Sigmoid colon (tissue), 7 donors: ENCODE measurements around the gene STAT2. TPM values are rescaled to one million over a fixed set of nuclear protein-coding genes. Genes with fewer than 3 reads are reported as not detected.
"Not testable (repeated sequence)": the region's sequence is repeated elsewhere in the genome, so short reads cannot be mapped to it uniquely, and the experiment has no call there.

ENCODE experiments used
- DNase-seq: peaks from one replicate; pipeline ENCODE4 v3.0.0-alpha.2; 2019
- H3K27ac ChIP-seq, 4 donors: fragments of 200-600 bp; sonication (generic); one replicate each; pipeline ENCODE4 v1.5.1; 2016 to 2019; ENCODE audit warnings: mild to moderate bottlenecking in 1 of 4
- H3K27me3 ChIP-seq, 3 donors: fragments of 200-600 bp; sonication (generic); one replicate each; pipeline ENCODE4 v1.5.1; 2019; ENCODE audit warnings: mild to moderate bottlenecking in 1 of 3
- H3K36me3 ChIP-seq, 4 donors: fragments of 200-600 bp; sonication (generic); one replicate each; pipeline ENCODE4 v1.5.1; 2016 to 2019
- H3K4me1 ChIP-seq, 4 donors: fragments of 200-600 bp; sonication (generic); one replicate each; pipeline ENCODE4 v1.5.1; 2017 to 2019
- H3K4me3 ChIP-seq, 4 donors: fragments of 200-600 bp; sonication (generic); one replicate each; pipeline ENCODE4 v1.5.1; 2017 to 2019; ENCODE audit warnings: mild to moderate bottlenecking in 2 of 4, moderate library complexity in 1 of 4
- H3K9me3 ChIP-seq, 4 donors: fragments of 200-600 bp in 3 of 4; sonication (generic) in 3 of 4; one replicate each; pipeline versions ENCODE4 v1.5.1 to v1.6.1; 2013 to 2019
- CTCF ChIP-seq, 4 experiments: fragments of 450-650 bp in 3 of 4; fragments of 200-600 bp in 1 of 4; IDR thresholded peaks; one replicate each; pipeline ENCODE4 v1.5.1; 2016 to 2019; ENCODE audit warnings: antibody characterized with exemption in 4 of 4, mild to moderate bottlenecking in 3 of 4, moderate library complexity in 2 of 4
- EP300 ChIP-seq, 4 donors: sonication (generic); formaldehyde crosslinking; IDR thresholded peaks; one replicate each; pipeline ENCODE4 v1.6.1; 2017; ENCODE audit warnings: antibody characterized with exemption in 4 of 4
- POLR2A ChIP-seq, 2 donors: fragments of 450-650 bp; IDR thresholded peaks; one replicate each; pipeline ENCODE4 v1.6.1; 2016; ENCODE audit warnings: antibody characterized with exemption in 2 of 2, mild to moderate bottlenecking in 2 of 2, moderate library complexity in 2 of 2
- POLR2AphosphoS5 ChIP-seq, 4 donors: sonication (generic); formaldehyde crosslinking; IDR thresholded peaks; one replicate each; pipeline ENCODE4 v1.6.1; 2017; ENCODE audit warnings: antibody characterized with exemption in 4 of 4
- WGBS, 2 donors: extraction: QIAGEN DNeasy Blood & Tissue Kit; methylation state at CpG; one replicate each; pipeline ENCODE4 v1.1.7; 2013; 5-methylcytosine and 5-hydroxymethylcytosine counted together
- intact Hi-C: fragments of 100-400 bp; cut with DNase I; formaldehyde crosslinking; loops from one replicate; pipeline ENCODE4 v1.15.1; 2023
- polyA plus RNA-seq, 3 donors: library from polyadenylated mRNA; stranded (reverse); fragments of 200-250 nt; gene quantifications; one replicate each; pipeline ENCODE4 v1.2.3, GENCODE V29; 2013
- total RNA-seq, 4 donors: library from RNA; depleted of rRNA; stranded (reverse); fragments of >200 nt; gene quantifications; one replicate each; pipeline ENCODE4 v1.1.0, GENCODE V29; 2016
- donor health status: healthy with polysubstance abuse.
- donor health status: Bipolar disorder and iron deficiency.
- donor health status: healthy.

STAT2 gene
- total and polyA plus RNA-seq, 7 donors, result 15.0 to 160 (median 73.6) TPM

- no peak for TF ChIP-seq EP300 (IDR thresholded peaks at IDR 0.05)
- TF ChIP-seq POLR2A (IDR thresholded peaks at IDR 0.05), result no peak
- TF ChIP-seq POLR2AphosphoS5 (IDR thresholded peaks at IDR 0.05), result no peak
- TF ChIP-seq CTCF (IDR thresholded peaks at IDR 0.05), result no peak
- H3K9me3 ChIP-seq, result no peaks in the 10 kb centered on the region
- no peak overlapping the region for H3K27ac ChIP-seq
- DNase-seq, result no peak
- no peaks in the 10 kb centered on the region for H3K27me3 ChIP-seq
- H3K36me3 ChIP-seq, result peaks cover 46 to 99% (median 81%) of the 10 kb centered on the region in 4 donors
- H3K4me3 ChIP-seq, result no peak overlapping the region
- intact Hi-C loops, result no loop called here
- no peaks in the 10 kb centered on the region for H3K4me1 ChIP-seq
- WGBS, 2 donors, result 92 to 95% methylated on average over 2 of the region's 2 CpGs
These were observed 9.2 kb downstream of the STAT2 start for GRCh38 chr12:56350662-56351061.

- intact Hi-C loops, result no loop called here
- TF ChIP-seq EP300 (IDR thresholded peaks at IDR 0.05) (no peak), CTCF (IDR thresholded peaks at IDR 0.05) (no peak), POLR2AphosphoS5 (IDR thresholded peaks at IDR 0.05) (no peak)
- Histone ChIP-seq H3K36me3 (peaks cover 32 to 99% (median 72%) of the 10 kb centered on the region in 4 donors), H3K27me3 (no peaks in the 10 kb centered on the region), H3K4me1 (no peaks in the 10 kb centered on the region), H3K27ac (no peak overlapping the region), H3K4me3 (no peak overlapping the region), H3K9me3 (no peaks in the 10 kb centered on the region)
- WGBS, 2 donors, result 95 to 98% methylated on average over 5 of the region's 5 CpGs
- DNase-seq, result no peak
These were observed 11.1 kb downstream of the STAT2 start for GRCh38 chr12:56348776-56349175.

- peaks cover 42 to 99% (median 76%) of the 10 kb centered on the region in 4 donors for H3K36me3 ChIP-seq
- 89 to 93% methylated on average over 9 of the region's 9 CpGs for WGBS, 2 donors
- intact Hi-C loops, H3K27me3 ChIP-seq, H3K4me3 ChIP-seq, H3K4me1 ChIP-seq, H3K9me3 ChIP-seq, H3K27ac ChIP-seq: not testable (repeated sequence)
- peak; percentile 26 for DNase-seq
These were observed 12.7 kb downstream of the STAT2 start for GRCh38 chr12:56347255-56347654.

- 81 to 88% methylated on average over 7 of the region's 7 CpGs for WGBS, 2 donors
These were observed 13.2 kb downstream of the STAT2 start for GRCh38 chr12:56346675-56347074.

GRCh38 chr12:56342290-56342689, 17.6 kb downstream of the STAT2 start:
- H3K4me3 ChIP-seq, H3K4me1 ChIP-seq, H3K27ac ChIP-seq, intact Hi-C loops, H3K9me3 ChIP-seq, DNase-seq, H3K27me3 ChIP-seq: not testable (repeated sequence)
- H3K36me3 ChIP-seq, result peaks cover 16 to 52% (median 35%) of the 10 kb centered on the region in 4 donors
- 96 to 98% methylated on average over 2 of the region's 2 CpGs for WGBS, 2 donors

More at GRCh38 chr12:56346675-56347074, 13.2 kb downstream of the STAT2 start:
- no peaks in the 10 kb centered on the region for H3K27me3 ChIP-seq
- peaks cover 42 to 95% (median 74%) of the 10 kb centered on the region in 4 donors for H3K36me3 ChIP-seq
- H3K4me1 ChIP-seq, result no peaks in the 10 kb centered on the region
- no peak for DNase-seq
- no peaks in the 10 kb centered on the region for H3K9me3 ChIP-seq
- intact Hi-C loops, result no loop called here
- no peak overlapping the region for H3K27ac ChIP-seq
- no peak overlapping the region for H3K4me3 ChIP-seq
- TF ChIP-seq EP300 (IDR thresholded peaks at IDR 0.05), result no peak
- no peak for TF ChIP-seq POLR2A (IDR thresholded peaks at IDR 0.05)
- no peak for TF ChIP-seq CTCF (IDR thresholded peaks at IDR 0.05)
- TF ChIP-seq POLR2AphosphoS5 (IDR thresholded peaks at IDR 0.05), result no peak

GRCh38 chr12:56341616-56342015, 18.3 kb downstream of the STAT2 start:
- DNase-seq, result no peak
- Histone ChIP-seq H3K36me3 (peaks cover 14 to 45% (median 28%) of the 10 kb centered on the region in 4 donors), H3K27ac (no peak overlapping the region), H3K27me3 (no peaks in the 10 kb centered on the region), H3K9me3 (no peaks in the 10 kb centered on the region), H3K4me3 (no peak overlapping the region), H3K4me1 (no peaks in the 10 kb centered on the region)
- intact Hi-C loops, result no loop called here
- WGBS, 2 donors, result 24 to 45% methylated on average over 1 of the region's 1 CpG
- TF ChIP-seq EP300 (IDR thresholded peaks at IDR 0.05) (no peak), POLR2AphosphoS5 (IDR thresholded peaks at IDR 0.05) (no peak), POLR2A (IDR thresholded peaks at IDR 0.05) (no peak), CTCF (IDR thresholded peaks at IDR 0.05) (no peak)
